Activated CD4-positive, alpha-beta T cell treated with anti-CD3 and anti-CD28 coated beads, Interleukin-2, amount 50 U/mL, for 4 hours (primary cell): Measurements from ENCODE around the gene CADM1.

Experiments used
- DNase-seq, 2 experiments: peaks; one replicate each; pipeline ENCODE4 v3.0.0-alpha.2; 2020

CADM1 gene

DNA sequence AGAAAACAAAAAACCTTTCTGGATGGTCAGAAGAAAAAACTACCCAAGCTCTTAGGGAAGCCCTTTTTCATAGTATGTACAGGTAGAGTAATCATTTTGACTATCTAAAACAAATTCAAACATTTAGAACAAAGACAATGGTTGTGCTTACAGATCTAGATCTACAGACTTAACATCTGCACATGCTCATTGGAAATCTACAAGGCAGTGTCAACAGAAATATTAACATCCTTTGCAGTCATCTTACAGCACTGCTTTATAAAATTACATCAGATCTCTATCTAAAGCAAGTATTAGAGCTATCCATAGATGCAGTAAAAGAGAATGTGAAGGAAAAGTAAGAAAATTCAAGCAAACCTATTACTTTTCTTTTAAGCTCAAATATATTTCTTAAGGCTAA lies 110.3 kb downstream of the CADM1 start:
- no peak for DNase-seq

DNA sequence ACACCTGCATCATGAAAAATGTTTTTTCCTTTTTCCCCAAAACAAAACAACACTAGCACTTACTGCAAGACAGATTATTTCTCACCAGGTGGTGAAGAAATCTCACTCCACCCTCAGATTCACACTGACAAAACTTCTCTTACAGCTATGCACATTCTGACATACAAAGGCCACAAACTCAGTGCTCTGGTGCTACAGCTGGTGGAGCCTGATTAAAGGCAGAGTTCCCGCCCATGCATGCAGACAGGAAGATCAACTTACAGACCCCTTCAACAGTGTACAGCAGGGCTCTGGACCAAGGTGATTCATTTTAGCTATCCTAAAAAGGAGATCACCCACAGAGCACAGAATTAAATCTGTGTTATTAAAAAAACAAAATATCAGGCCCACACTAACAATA lies 112.6 kb downstream of the CADM1 start:
- no peak for DNase-seq

DNA sequence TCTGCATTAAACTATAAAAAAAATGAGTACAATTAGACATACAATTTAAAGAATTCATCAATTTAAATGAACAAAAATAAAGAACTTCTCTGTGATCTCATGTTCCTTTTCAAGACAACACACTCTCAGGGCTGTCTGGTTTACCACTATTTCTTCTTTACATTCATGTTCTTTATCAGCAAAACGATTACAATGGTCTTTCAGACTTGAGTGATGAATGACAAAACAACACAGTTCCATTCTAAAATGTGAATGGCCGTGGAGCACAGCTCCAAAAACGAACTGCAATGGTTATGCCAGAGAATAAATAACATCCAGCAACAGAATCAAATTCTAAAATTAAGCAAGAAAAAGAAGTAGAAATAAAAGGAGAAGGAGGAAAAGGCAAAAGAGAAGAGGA lies 113.1 kb downstream of the CADM1 start:
- DNase-seq = no peak

DNA sequence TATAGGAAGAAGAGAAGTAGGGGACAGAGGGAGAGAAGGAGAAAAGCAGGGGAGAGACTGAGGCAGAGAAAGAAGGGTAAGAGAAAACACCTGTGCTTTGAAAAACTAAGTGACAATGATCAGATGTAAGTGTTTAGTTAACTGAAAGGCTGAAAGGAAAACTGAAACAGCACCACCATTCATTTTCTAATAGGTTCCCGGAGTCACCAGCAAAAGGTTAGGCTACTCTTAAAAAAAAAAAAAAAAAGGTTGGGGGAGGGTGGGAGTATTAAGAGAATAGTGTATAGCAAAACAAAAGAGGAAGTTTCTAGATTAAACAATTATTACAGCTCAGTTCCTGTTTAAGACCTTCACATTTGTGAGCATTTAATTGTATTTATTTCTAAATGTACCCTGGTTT lies 113.8 kb downstream of the CADM1 start:
- DNase-seq = no peak

DNA sequence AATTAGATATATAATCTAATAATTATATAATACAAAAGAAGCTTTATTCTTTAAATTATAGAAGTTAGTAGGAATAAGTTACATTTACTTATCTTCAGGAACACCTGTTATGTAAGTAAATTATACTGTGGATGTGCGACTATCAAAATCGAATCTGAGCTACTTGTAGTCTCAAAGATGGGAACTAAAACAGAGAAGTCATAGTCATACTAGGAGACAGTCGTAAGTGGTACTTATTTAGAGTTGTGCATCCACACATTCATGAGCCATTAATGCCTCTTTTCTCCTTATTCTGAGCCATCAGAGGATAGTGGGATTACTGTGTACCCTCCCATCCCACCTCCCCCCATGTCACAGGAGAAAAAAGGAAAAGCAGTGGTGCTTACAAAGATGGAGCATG lies 114.4 kb downstream of the CADM1 start:
- DNase-seq = no peak

DNA sequence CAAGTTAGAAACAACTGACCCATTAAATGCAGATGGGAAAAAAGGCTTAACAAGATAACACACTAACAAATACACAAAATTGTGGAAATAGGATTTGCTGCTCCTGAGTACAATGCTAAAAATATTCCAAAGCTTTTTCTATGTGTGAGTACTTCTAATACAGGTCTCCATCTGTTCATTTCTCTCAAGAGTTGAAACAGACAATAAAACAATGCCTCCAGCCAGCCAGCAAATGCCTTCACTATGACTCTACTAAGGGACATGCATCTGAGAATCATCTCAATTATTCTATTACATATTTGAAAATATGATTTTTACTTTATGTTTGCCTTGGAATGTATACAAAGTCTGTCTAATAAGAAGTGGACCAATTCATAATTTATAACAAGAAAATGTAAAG lies 119.0 kb downstream of the CADM1 start:
- DNase-seq = no peak

DNA sequence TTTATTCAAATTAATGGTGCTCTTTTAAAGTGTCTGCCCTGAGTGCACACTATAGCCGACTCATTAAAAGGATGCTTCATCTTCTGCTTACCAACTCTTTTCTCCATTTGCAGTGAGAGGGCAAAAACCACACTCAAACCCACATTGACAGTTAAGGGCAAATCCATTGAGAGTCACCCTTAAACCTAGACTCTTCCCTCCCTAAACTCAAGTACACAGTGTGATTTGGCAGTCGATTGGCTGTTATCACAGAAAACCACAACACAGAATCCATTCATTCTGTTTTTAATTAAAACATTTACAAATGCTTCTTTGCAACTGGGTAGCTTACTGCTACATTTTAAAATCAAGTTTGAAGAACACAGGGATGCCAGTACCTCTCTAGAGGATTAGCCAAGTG lies 120.0 kb downstream of the CADM1 start:
- DNase-seq = no peak

DNA sequence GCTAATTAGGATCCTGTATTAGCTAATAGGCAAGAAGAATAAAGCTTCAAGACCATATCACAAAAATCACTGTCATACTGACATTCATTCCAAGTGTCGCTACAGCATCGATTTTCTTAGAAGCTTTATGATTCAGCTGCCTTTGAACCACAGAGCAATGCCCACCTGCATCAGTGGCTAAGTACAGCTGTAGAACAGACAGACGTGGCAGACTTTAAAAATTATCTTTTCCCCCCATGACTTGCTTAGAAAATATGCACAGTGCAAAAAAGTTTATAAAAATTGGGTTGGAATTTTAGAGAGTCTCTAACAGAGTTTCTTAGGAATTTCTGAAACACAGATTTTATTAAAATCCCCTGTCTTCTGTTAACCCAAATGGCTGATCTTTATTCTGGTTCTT lies 120.8 kb downstream of the CADM1 start:
- DNase-seq = no peak

DNA sequence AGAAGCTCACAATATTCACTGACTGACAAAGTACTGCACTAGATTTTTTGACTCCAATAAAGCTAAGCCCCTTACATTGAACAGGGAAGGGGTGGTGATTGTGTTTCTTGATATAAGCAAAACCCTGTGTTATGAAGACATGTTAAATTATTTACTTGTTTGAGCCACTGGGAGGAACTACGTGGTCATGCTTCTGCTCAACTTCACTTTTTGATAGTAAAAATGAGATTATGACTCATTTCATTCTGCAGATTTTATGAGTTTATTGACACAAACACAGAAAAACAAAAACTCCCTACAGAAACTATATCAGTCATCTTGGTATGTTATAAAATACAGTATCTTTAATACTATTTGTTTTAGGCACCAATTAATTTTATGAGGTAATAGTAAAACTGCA lies 124.7 kb downstream of the CADM1 start:
- no peak for DNase-seq

DNA sequence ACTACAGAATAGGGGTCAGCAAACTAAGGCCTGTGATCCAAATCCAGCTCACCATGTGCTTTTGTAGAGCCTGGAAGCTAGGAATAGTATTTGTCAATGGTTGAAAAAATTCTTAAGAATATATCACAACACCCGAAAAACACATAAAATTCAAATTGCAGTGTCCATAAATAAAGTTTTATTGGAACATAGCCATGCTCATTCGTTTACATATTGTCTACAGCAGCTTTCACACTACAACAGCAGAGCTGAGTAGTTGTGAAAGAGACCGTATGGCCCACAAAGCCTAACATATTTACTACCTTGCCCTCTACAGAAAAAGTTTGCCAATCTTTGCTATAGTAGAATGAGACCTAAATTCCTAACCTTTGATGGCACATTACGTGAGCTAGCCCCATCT lies 125.7 kb downstream of the CADM1 start:
- no peak for DNase-seq

DNA sequence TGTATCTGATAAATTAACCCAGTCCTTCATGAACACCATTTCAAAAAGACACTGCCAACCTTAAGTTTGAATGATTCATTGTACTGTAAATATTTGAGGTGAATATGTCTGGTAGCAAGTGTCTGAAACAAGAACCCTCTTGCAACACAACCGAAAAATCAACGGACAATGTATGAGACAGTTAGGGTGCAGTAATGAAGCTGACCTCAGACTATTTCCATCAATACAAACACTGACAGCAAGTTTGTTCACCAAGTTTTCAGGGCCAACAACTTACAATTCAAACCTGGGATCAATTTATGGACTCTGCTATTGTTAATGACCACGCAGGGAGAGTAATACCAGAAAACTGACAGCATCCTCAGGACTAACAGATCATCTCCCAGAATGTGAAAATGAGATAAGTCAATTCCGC lies 126.3 kb downstream of the CADM1 start:
- no peak for DNase-seq

DNA sequence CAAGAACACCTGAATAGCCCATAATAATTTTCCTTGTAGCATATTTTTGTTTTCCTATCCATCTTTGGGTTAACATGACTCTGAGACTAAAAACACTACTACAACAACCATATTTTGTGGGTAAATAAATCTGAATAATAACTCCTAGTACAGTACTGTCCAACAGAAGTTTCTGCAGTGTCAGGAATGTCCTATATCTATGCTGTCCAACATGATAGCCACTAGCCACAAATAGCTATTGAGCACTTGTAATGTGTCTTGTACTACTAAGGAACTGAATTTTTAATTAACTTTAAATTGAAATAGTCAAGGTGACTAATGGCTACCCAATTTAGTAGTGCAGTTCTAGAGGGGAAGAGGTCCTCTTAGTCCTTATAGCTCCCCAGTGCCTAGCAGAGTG lies 135.6 kb downstream of the CADM1 start:
- DNase-seq = no peak

DNA sequence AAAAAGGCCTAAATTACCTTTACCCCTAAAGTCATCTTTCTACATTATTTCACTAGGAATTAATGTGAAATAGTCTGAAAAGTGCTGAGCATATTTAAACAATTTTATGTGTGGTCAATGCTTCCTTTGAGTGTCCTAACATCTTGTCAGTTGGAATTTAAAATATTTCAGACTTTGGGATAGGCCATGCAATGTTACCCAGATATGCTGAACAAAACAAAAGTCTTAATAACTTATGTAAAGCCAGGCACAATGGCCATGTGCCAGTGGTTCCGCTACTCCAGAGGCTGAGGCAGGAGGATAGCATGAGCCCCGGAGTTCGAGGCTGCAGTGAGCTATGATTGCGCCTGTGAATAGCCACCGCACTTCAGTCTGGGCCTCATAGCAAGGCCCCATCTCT lies 137.4 kb downstream of the CADM1 start:
- no peak for DNase-seq

DNA sequence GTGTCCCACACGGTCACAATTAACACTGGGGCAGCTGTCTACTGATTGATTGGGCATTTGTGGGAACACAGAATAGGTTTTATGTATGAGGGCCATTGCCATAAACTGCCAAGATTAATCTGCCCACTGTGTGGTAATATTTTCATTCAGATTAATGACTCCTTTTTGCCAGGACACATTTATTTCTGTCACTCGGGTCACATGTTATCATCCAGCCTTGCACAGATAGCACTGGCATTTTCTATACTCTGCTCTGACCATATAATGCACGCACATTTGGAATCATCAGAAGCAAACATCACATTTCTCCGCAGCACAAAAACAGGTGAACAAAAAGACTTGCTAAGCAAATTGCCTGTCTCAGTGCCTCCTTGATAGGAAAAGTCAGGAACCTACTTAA lies 138.3 kb downstream of the CADM1 start:
- no peak for DNase-seq

DNA sequence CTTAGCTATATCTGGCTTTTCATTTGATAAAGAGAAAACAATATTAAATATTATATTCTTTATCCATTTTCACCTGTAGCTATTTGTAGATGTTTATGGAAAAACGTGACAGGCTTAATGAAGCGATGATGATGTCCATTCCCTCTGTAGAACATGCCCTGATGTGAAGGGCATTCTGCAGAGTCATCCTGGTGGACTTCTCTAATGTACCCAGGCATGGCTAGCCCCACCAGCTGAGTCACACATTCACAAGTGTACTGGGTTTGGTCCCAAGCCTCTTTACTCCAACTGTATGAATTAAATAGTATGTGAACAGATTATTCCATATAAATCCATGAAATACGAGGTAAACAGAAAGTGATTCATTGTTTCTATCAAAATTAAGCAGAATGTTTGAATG lies 139.3 kb downstream of the CADM1 start:
- no peak for DNase-seq

DNA sequence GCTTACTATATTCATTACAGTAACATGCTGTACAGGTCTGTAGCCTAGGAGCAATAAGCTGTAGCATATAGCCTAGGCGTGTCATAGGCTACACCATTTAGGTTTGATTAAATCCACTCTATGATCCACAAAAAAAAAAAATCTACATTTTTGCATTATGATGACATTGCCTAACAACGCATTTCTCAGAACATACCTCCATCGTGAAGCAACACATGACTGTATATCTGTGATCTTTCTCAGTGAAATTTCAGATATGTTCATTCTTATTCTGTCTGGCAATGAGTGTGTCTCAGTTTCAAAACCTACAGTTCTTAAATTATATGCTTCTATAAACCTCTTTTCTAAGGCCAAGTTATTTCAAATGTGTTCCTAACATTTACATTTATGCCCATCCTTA lies 140.3 kb downstream of the CADM1 start:
- no peak for DNase-seq

DNA sequence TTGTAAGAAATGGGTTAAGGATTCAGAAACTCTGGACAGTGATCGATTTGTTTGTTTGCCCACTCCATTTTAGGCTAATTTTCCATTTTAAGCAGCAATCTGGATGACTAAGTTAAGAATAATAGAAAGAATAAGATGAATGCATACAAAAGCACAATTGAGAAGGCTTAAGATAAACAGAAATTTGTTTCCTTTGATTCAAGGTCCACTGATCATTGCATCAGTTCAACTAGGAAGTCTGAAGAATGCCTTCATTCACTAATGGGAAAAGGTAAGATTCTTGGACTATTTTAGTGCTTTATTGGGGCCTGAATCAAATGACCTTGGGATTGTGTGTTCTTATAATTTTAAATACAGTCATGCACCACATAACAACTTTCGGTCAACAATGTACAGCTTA lies 140.8 kb downstream of the CADM1 start:
- no peak for DNase-seq

DNA sequence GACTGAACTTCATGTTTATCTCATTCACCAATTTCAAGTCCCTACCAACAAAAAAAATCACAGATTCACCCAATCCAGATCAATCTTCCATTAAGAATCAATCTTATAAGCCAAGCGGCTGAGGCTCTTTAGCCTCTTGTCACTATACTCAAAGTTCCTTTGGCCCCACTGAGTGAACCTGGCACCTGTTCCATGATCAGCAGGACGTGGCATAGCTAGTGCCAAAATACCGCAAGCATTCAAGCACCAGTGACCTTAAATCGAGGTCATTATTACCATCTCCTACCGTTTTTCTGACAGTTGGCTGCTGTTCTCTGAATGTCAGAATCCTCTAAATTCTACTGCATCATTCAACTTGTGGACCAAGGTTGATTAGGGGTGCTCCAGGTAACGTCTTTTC lies 141.2 kb downstream of the CADM1 start:
- DNase-seq = no peak

DNA sequence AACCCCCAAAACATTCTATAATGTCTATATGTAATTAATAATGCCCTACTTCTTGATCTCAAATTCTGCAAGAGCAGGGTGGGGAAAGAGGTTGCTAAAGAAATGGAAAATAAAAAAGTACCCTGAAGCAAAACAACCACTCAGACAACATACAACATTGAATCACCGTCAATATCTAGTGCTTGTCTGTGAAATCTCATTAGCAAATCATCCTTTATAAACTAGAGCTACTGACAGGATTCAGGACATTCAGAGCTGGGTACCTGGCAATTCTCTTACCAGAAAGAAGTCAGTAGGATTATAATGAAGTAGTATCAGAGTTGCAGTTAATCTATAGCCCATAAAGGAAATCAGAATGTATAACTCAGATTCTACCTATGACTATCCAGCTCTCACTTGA lies 143.2 kb downstream of the CADM1 start:
- DNase-seq = no peak

DNA sequence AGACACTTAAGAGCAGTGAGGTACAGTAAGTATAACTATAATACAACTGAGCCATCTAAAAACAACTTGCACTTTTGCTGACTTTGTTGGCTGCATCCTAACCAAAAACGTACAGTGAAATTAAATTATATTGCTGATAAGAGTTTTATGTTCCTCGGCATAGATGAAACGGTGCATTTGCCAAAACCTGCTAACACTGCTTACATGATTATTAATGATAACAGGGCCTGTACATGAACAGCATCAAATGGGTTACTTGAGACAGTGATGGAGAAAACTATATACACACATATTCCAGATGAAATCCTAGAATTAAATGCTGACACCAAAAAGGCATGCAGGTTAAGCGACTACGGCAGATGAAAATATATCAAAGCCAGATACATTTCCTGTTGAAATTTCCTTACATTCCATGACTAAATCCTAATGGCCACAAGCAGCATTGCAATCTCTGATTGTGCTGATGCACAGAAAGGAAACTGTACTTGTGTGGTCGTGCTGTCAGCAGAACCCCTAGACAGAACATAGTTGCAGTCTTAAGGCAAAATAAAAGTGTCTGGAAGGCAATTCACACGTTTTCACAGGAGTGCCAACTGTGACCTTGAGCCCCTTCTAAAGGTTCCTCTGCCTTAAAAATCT lies 143.9 kb downstream of the CADM1 start:
- DNase-seq = no peak

DNA sequence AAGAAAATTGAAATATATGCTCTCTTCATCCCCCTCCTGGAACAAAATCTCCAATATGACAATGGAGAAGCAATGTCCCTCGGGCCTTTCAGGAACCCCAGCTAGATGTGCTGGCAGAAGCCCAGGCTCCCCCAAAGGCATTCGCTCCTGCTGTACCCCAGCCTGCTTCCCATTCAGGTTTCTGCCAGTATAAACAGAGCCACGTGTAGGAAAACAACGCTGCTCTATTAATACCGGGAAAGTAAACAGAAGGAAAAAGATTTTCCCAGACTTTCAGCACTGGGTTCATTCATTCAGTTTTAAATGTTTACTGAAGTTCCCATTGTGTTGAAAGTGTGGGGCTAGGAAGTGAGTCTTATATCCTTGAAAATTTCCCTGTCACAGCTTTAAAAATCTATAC lies 147.1 kb downstream of the CADM1 start:
- DNase-seq = no peak

DNA sequence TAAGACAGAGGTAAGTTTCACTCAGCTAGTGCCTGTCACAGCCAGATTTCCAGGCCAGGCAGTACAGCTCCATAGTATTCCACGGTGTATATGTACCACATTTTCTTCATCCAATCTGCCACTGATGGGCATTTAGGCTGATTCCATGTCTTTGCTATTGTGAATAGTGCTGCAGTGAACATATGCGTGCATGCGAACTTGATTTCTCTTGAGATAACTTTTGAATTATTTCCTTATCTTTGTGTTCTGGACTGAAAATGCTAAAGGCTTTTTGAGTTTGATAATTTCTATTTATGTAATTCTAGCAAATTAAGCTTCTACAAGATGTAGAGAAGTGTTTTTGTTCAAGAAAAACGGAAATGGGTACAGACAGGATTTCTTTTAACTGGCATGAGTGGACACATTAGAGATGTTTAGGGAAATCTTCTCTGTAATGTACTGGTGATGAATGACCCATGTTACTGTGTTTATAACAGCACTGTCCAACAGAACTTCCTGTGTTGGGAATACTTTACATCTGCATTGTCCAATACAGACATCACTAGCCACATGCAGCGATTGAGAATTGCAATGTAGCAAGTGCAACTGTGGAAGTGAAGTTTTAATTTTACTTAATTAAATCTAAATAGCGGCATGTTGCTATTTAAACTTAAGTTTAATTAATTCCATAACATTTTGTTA lies 151.3 kb downstream of the CADM1 start:
- no peak for DNase-seq

DNA sequence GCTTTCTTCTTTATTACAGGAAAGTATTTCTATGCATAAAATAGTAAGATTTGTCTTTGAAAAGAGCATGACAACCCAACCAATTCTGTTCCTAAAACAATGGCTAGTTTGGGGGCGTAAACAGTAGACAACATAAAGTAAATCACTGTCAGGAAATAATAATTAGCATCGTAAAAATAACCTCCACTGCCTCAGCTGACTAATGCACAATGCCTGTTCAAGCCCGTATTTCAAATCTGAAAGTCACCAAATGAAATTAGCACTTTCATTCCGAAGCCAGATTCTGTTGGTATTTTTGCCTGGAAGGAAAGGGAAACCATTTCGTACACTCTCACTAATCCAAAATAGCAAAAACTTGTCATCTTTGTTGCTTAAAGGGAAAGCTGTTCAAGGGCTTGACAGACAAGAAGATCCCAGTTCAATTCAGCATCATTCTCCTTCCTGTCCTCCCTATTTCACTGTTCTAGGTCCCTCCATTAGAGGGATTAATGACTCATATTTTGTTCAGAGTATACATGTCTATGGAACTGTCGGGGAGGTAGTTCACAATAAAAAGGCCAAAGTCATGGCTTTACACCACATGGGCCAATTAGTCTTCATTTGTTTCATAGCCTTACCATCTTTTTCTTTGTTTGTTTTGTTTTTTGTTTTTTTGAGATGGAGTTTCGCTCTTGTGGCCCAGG lies 154.7 kb downstream of the CADM1 start:
- DNase-seq = no peak

DNA sequence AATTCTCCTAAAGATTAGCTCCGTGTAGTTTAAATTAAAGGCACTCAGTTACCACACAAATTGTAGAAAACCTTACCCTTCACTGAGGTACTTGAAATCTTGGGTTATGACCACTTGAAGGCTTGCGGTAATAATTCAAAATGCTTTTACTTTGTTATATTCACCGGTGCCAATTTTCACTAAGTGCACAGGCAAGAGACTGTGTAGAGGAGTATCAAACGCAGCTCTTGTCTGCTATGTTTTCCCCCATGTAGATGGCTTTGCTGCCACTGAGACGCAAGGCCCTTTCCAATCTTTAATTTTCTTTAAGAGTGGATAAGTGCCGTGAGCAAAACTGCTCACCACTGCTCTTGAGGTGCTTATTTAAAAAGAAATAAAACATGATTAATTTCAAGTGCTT lies 155.8 kb downstream of the CADM1 start:
- no peak for DNase-seq

DNA sequence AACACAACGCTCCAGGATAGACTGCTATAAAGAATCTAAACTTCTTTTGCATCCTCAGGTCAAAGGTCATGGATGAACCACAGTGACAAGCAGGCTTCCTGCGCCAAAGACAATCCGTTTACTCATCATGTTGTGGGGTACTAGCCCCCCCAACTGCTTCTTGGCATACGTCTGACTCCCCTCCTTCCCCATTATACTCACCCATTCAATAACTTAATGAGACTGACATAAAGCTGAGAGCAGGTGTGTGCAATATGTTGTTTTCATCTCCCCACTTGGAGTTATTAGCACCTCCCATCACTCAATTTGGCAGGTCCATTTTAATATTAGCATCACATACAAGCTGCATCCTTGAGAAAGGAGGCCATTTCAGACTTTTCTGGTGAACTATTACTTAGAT lies 157.1 kb downstream of the CADM1 start:
- no peak for DNase-seq
